GM19324 (cell line): ENCODE results near the gene HYAL4.
A peak's percentile ranks its signal among the peaks of the same experiment; 100 is the strongest.
"Not testable (repeated sequence)": the region's sequence is repeated elsewhere in the genome, so short reads cannot be mapped to it uniquely, and the experiment has no call there.

Experiments used
- ATAC-seq: cut with Tn5 transposase; IDR thresholded peaks from one replicate; pipeline ENCODE4 v1.9.1; 2021; ENCODE audit warnings: mild to moderate bottlenecking, moderate library complexity; ENCODE audit not compliant: unreplicated experiment, low FRiP score

The HYAL4 gene

DNA sequence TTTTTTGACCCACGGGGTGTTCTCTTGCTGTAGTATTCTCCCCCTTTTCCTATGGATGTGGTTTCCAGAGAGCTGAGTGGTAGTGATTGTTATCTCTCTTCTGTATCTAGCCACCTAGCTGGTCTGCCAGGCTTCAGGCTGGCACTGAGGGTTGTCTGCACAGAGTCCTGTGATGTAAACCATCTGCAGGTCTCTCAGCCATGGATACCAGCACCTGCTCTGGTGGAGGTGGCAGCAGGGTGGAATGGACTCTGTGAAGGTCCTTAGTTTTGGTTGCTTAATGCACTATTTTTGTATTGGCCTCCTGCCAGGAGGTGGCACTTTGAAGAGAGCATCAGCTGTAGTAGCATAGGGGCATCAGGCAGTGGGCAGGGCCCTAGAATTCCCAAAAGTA, 851 bp downstream of the HYAL4 start:
- no peak for ATAC-seq

DNA sequence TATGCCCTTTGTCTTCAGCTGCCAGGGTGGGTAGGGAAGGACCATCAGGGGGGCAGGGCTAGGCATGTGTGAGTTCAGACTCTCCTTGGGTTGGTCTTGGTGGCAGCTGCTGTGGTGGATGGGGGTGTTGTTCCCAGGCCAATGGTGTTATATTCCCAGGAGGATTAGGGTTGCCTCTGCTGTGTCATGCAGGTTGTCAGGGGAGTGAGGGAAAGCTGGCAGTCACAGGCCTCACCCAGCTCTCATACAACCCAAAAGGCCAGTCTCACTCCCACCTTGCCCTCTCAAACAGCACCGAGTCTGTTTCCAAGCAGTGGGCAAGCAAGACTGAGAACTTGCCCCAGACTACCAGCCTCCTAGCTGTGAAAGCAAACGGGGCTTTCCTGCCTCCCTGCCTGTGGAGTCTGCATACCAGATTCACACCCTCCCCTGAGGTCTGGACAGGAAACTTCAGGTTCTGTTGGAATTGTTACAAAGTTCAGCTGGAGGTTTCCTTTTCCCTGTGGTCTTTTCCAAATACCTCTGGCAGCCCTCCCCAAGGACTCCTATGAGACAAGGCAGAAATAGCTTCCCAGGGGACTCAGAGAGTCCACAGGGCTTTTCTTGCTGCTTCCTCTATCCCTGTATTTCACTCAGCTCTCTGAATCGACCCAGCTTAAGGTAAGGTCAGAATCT, 1.4 kb downstream of the HYAL4 start:
- ATAC-seq: no peak

DNA sequence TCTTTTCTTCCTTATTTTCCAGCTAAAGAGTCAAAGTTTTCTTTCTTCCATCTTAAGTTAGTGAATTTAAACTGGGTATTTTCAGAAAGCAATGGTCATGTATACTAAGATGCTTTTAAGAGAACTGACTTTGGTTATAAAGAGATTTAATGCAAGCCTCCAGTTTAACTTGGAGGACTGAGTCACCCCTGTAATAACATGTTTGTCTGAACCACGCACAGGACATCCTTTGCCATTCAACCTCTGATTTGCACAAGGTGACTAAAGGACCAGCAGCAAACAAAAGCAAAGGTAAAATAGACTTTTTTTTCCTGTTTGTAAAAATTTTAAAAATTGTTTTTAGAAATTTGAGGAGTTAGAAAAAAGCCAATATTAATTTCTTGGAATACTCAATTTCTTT, 2.9 kb downstream of the HYAL4 start:
- ATAC-seq: no peak

DNA sequence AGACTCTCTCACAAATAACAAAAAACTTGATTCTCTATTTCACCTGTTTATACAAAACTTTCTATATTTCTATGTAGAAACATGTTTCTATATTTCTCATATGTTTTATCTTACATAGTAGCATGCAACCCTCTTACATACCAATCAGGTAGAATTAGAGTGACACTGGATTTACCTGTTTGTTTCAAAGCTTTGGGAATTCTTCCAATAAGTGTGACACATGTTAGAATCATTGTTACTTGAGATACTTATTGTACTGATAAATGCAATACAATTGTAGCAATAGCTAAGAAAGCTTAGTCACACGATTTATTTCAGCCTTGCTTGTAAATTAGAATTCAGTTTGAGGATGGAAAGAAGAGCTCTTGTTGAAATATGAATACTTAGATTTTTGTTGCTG, 4.9 kb downstream of the HYAL4 start:
- ATAC-seq: no peak

DNA sequence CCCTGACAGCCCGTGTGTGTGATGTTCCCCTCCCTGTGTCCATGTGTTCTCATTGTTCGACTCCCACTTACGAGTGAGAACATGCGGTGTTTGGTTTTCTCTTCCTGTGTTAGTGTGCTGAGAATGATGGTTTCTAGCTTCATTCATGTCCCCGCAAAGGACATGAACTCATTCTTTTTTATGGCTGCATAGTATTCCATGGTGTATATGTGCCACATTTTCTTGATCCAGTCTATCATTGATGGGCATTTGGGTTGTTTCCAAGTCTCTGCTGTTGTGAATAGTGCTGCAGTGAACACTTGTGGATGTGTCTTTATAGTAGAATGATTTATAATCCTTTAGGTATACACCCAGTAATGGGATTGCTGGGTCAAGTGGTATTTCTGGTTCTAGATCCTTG, 6.4 kb downstream of the HYAL4 start:
- ATAC-seq: not testable (repeated sequence)

DNA sequence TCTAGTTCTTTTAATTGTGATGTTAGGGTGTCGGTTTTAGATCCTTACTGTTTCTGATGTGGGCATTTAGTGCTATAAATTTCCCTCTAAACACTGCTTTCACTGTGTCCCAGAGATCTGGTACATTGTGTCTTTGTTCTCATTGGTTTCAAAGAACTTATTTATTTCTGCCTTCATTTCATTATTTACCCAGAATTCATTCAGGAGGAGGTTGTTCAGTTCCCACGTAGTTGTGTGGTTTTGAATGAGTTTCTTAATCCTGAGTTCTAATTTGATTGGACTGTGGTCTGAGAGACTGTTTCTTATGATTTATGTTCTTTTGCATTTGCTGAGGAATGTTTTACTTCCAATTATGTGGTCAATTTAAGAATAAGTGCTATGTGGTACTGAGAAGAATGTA, 9.3 kb downstream of the HYAL4 start:
- ATAC-seq: not testable (repeated sequence)

DNA sequence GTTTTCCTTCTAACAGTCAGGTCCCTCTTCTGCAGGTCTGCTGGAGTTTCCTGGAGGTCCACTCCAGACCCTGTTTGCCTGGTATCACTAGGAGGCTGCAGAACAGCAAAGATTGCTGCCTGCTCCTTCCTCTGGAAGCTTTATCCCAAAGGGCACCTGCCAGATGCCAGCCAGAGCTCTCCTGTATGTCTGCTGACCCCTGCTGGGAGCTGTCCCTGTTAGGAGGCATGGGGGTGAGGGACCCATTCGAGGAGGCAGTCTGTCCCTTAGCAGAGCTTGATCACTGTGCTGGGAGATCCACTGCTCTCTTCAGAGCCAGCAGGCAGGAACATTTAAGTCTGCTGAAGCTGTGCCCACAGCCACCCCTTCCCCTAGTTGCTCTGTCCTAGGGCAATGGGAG, 11.5 kb downstream of the HYAL4 start:
- not testable (repeated sequence) for ATAC-seq

DNA sequence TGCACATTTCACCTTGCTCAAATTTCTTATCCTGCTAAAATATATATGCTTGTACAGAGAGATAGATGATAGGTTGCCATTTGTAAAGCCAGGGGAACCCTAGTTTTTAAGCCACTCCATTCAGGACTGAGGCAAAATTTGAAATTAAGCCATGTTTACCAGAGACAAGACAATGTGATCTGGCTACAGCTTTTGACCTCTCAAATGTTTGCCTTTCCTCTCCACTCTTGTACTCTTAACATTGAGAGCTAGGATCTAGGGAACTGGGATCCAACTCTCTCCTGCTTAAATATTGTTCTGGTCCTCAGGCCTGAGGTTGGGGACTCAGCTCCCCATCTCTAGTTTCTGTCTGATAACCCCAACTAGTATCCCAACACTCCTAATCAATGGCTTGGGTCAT, 15.9 kb downstream of the HYAL4 start:
- ATAC-seq: no peak

DNA sequence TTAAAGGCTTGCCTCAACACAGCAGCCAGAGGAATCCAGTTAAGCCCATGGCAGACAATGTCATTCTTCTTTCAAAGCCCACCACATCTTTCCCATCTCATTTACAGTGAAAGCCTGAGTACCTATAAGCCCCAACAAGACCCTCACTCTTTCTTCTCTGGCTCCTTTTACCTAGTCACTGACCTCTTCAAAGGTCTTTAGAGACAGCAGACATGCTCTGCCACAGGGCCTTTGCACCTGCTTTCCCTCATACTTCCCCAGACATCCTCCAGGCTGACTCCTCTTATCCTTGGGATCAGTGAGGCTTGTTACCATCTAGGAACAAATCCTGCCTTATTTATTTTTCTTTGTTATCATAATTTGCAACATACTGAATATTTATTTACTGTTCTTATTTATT, 17.8 kb downstream of the HYAL4 start:
- no peak for ATAC-seq

DNA sequence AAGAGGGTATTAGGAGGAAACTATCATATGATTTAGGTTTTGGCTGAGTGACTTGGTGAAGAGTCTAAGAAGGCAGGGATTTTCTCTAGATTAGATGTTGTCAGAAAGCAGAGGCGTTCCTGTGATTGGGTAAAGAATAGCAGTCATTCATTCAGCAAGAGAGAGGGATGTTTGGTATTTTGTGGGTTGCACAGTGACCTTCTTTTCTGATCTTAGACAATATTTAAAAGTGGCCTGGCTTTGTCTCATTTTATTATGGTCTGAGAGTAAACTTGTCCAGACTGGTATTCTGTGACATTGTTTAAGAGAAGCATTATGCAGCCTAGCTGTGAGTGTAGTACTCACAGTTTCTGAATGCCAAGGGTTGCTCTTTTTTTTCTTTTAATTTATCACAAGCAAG, 18.5 kb downstream of the HYAL4 start:
- ATAC-seq: no peak

DNA sequence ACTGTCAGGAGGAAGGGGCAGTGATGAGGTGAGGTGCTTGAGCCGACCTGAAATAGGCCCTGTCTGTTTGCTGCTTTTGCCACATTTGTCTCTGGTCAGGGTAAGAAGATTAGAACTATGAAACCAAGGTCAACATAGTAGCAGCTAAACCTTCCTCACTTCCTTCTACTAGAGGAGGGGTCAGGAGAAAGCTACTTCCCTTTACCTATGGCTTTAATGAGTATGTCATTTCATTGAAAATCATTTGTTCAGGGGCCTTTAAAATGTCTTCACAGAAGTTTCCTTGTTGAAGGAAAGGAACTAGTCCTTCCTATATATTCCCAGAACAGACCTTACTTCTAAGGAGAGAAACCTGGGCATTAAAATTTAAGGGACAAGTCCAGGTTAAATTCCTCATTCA, 19.0 kb downstream of the HYAL4 start:
- no peak for ATAC-seq

DNA sequence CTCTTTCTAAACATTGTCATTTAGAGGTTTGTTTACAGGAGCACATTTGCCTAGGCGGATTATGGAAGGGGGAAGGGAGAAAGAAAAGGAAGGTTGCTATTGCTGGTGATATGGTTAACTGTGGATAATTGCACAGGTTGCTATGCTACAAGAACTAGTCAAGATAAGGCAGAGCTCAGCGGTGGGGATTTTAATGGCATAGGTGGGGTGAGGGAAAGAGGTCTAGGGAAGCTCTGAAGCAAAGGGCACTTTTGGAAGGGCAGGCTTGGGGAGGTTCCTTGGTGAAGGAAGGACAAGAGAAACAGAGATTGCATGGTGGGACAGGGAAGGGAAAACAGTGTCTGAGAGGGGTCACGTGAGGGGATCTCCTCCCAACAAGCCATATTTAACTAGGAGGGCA, 19.5 kb downstream of the HYAL4 start:
- ATAC-seq: no peak

DNA sequence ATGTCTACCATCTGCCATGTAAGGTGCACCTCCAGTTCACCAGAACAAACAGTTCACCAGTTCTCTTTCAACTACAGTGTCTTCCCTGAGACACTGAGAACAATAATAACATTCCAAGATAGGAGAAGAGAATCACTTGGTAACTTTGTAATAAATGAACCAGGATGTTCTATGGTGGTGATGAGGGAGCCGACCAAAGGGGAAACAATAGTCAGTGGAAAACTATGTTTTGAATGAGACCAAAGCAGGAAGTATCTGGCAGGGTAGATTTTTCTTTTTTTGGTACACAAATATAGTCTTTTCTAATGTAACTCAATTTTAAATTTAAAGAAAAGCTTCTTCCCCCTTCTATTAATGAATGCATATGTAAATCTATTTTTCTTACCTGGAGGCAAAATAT, 20.0 kb downstream of the HYAL4 start:
- ATAC-seq: no peak

DNA sequence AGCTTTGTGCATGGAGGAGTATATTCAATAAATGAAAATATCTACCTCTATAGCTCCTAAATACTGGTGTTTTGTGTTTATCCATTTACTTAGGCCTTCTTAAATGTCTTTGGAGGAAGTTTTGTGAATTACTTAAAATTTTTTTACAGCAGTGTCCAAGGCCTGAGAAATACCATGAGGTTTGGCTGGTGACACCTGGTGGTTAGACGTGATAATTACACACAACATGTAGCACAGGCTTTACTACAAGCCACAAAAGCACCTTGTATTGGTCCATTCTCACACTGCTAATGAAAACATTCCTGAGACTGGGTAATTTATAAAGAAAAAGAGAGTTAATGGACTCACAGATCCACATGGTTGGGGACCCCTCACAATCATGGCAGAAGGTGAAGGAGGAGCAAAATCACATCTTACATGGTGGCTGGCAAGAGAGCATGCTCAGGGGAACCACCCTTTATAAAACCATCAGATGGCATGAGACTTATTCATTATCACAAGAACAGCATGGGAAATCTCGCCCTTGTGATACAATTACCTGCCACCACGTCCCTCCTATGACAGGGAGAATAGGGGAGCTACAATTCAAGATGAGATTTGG, 20.6 kb downstream of the HYAL4 start:
- ATAC-seq: peak; percentile 75

DNA sequence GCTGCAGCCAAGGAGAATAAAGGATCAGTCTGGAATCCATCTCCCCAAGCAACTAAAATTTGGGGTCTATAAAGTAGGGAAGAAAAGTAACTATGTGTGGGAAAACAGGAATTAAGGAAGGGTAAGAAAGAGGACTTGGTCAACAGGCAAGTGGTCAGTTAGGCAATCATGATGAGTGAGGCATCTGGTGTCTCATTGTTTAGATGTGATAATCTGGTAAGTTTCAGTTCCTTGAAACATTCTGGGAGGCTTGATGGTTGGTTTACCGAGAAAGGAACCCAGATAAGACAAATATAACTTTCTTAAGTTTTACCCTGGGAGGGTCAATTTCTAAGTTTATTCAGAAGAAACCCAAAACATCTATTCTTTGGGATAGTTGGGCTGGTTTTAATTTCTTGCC, 22.3 kb downstream of the HYAL4 start:
- no peak for ATAC-seq

DNA sequence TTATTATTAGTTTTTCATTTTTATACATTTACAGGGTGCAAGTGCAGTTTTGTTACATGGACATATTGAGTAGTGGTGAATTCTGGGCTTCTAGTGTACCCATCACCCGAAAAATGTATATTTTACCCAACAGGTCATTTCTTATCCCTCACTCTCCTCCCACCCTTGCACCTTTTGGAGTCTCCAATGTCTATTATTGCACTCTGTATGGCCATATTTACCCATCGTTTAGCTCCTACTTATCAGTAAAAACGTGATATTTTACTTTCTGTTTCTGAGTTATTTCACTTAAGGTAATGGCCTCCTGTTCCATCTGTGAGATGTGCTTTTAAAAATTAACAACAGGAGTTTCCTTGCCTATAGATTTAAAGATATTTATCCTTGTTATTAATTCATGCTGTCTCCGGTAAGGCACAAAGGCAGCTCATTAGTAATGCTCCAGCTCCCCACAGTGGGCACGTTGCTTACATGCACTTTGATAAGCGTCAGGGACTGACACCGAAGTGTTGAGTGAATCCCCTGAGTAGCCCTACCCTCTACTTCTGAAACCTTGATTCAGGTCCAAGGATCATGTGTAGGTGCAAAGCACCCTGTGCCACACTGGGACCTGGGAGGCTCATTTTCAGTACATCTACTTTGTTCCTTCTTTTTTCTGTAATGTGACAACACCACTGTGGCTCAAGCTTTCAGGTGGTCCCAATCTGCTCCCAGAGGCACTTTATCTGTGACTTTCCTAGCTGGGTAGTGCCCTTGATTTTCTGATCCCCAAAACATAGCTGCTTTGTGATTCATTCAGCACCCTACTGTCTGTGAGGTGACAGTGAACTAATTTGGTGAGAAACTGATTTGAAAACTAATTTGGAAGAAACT, 27.3 kb downstream of the HYAL4 start:
- peak; percentile 91 for ATAC-seq

DNA sequence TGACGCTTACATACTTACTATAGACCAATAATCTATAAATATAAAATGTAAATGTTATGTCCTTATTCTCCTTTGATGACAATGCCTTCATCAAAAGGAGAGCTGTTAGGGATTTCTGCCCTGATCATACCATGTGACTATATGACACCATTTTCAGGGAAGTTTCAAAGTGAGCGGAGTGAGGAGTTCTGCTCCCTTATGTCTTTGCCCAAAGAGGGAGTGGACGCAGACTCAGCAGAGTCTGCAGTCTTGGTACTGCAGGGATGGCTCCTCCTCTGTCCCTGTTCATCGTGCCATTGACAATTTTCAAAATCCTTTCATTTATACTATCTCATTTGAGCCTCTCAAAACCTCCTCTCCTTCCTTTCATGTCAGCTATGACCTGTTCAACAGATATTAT, 27.9 kb downstream of the HYAL4 start:
- ATAC-seq: no peak

DNA sequence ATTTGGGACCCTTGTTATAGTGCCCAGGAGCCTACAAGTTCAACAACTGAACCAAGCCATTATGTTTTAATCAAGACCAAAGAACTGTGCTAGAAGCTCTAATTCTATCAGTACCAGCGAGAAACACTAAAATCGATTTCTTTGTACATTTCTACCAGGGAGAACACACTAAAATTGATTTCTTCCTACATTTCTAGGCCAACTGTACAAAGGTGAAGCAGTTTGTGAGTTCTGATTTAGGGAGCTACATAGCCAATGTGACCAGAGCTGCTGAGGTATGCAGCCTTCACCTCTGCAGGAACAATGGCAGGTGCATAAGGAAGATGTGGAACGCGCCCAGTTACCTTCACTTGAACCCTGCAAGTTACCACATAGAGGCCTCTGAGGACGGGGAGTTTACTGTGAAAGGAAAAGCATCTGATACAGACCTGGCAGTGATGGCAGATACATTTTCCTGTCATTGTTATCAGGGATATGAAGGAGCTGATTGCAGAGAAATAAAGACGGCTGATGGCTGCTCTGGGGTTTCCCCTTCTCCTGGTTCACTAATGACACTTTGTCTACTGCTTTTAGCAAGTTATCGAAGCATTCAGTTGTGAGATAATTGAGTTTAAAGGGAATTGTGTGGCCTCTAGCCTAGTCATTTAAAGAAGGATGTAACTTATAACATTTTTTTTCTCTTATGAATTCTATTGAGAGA, 31.7 kb downstream of the HYAL4 start:
- no peak for ATAC-seq

DNA sequence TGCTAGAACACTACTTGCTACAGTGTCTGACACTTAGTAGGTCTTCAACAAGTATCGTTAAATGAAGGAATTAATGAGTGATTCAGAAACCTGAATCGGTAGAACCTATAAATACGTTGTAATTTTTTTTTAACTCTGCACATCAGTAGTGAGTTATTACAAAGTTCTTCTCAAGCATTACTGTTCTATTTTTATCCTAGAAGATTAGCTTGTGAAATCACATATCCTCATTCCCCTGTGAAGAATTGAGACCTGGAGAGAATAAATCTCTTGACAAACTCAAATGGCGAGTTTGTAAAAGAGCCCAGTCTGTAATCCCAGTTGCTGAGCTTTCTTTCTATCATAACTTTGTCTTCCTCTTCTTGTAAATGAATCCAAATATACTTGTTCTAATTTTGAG, 34.7 kb downstream of the HYAL4 start:
- no peak for ATAC-seq

DNA sequence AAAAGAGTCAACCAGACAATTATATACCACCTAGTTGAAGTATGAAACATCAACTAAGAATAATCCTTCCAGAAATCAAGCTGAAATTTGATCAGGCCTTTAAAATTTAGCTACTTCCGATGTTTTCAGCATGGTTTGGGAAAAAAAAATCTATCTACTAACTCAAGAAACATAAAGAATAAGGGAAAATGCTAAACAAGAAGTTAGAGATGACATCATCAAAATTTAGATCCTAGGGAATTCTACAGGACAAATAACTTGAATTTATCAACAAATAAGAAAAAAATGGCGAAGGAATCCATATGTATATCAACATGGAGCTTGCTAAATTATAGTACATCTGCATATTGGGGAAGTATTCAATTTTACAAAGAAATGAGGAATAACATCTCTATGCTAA, 36.3 kb downstream of the HYAL4 start:
- no peak for ATAC-seq

DNA sequence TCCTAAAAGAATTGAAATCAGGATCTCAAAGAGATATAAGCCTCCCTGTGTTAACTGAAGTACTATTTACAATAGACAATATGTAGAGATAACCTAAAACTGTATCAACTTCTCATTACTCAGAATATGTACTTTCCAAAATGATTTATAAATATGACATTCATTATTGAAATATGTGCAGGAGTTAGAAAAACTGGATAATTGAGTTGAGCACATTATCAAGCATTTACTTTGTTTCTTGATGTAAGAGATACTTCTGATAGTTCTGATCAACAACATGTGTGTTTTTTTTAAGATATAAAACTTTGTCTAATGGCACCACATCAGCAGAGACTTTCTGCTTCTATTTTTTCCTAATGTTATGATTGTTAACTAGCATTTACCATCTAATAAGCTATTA, 38.2 kb downstream of the HYAL4 start:
- ATAC-seq: no peak
